ENCODE measurements around the gene NFIA.

The NFIA gene

DNA sequence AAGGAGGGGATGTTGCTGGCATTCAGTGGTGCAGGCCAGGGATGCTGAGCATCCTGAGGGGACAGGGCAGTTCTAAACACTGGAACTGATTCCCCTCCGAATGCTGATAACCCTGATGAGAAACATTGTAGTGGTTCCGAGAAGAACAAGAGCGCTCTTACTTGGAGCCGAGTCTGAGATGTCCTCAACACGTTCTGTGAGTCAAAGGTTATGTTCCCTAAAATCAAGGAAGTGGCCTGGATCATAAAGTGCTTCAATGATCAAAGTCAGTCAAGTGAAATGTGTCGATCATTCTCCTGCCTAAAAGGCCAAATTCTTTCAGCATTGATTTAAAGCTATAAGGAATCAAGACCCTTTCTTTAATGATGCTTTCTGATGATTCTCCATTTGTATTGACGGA, 234.1 kb downstream of the NFIA start:
- no peak for DNase-seq

GRCh38 chr1:61318319-61319125, 236.2 kb downstream of the NFIA start:
- DNase-seq: no peak

- no peak for DNase-seq
Measured at GRCh38 chr1:61320575-61320974, 238.2 kb downstream of the NFIA start.

- no peak for DNase-seq
Measured at GRCh38 chr1:61322008-61322744, 239.8 kb downstream of the NFIA start.

DNA sequence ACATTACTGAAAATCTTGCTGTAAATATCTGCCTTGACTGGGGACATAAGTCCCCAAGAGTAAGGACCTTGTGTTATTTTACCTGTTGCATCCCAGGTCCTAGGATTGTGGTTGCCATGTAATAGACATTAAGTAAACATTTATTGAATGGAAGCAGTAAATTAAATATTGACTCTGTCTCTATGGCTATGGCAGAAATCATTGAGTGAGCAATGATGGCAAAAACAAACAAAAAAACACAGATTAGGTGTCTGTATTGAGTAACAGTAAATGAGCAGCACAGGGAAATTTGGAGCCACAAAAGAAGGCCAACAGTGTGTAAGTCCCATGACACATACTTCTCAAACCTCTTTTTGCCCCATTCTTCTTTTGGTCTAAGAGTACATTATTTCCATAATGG, 240.4 kb downstream of the NFIA start:
- no peak for DNase-seq

DNA sequence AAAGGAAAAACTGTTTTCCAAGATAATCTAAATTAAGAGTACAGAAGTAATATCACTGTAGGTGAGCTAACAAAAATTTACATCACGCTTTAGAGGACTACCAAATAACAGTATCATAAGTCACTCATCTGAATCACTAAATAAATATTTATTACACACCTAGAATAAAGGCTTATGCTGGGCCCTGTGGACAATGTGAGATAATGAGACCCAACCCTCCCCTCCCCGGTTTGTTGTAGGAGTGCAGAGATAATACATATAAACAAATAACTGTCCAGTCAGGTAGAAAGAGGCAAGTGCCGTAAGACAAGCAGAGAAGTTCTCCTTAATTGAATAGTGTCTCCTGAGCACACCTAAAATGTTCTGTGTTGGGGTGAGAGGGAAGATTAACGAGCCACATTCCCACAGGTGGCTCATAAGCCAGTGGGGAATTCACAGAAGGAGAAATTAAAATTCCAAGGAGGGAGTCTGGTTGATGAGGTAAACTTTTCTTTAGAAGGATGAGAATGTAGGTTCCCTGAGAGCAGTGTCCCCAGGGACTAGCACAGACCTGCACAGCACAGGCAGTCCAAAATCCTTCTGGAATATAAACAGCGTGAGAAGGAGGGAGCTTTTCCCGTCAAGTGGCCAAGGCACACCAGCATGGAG, 241.4 kb downstream of the NFIA start:
- DNase-seq: no peak

DNA sequence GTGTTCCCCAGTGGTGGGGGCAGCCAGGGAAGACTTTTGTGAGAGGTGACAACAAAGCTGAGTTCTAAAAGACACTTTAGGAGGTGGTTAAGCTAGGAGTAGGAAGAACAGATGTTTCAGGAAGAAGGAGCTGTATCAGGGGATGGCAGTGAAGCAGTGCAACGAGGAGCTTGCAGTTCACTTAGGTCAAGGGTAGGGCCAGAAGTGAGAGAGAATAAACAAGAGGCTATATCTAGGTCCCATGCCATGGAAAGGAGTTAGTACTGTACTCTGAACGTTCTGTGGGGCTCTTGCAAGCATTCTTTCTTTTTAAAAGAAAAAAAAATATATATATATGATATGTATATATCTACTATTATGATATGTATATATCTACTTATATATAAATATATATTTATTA, 244.4 kb downstream of the NFIA start:
- DNase-seq: no peak

- no peak for DNase-seq
Measured at GRCh38 chr1:61327436-61327835, 245.1 kb downstream of the NFIA start.

GRCh38 chr1:61329556-61329955, 247.2 kb downstream of the NFIA start:
- no peak for DNase-seq

DNA sequence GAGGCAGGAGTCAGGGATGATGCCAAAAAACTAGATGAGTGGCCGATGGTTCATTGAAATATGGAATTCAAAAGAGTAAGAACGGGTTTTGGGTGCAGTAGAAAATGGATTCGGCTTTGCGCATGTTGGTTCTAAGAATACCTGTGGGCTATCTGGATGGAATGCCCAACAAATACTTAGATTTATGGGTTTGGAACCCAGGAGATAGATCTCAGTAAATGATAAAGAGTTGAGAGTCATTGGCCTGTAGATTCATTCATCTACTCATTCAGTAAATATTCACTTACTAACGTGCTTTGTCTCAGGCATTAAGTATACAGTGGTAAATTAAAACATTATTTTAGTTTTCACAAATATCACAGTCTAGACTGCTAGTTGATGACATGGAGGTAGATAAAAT, 247.7 kb downstream of the NFIA start:
- DNase-seq: no peak

DNA sequence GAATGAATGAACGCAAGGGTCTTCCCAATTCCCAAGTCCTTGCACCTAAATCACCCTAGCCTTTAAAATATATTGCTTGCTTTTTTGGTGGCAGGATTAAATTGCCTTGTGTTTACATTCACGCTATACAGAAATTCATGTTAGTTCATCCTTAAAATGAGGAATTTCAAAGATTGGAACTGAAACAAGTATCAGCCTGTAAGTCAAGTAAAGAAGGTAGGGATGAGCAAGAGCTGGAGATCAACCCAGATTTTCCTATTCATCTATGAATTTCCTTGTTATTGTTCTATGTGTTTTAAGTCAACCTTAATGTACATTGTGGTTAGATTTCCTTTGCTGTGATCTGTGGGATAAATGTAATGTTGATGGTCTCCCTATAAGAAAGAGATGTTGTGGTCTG, 248.2 kb downstream of the NFIA start:
- DNase-seq: no peak

DNA sequence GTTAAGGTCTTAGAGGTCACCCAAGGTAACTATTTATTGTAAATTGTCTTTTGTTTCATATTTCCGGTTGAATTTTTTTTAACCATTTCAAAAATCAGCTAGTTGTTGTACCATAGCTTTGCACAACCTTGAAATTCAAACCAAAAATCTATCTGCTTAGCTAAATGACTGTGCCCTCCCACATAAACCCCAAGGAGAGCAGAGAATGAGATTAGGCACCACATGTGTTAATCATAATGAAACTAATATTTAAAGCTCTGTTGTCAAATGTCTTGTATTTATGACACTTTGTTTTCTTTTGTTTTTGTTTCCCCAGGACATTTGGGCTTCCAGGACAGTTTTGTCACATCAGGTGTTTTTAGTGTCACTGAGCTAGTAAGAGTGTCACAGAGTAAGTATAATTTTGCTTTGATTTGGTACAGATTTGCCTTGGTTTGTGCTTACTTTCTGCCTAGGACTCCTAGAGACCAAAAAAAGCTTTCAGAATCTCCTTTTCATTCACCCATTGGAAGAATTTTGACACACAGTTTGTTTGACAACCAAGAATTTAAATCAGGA, 249.9 kb downstream of the NFIA start:
- no peak for DNase-seq

GRCh38 chr1:61332796-61333195, 250.4 kb downstream of the NFIA start:
- DNase-seq: no peak

DNA sequence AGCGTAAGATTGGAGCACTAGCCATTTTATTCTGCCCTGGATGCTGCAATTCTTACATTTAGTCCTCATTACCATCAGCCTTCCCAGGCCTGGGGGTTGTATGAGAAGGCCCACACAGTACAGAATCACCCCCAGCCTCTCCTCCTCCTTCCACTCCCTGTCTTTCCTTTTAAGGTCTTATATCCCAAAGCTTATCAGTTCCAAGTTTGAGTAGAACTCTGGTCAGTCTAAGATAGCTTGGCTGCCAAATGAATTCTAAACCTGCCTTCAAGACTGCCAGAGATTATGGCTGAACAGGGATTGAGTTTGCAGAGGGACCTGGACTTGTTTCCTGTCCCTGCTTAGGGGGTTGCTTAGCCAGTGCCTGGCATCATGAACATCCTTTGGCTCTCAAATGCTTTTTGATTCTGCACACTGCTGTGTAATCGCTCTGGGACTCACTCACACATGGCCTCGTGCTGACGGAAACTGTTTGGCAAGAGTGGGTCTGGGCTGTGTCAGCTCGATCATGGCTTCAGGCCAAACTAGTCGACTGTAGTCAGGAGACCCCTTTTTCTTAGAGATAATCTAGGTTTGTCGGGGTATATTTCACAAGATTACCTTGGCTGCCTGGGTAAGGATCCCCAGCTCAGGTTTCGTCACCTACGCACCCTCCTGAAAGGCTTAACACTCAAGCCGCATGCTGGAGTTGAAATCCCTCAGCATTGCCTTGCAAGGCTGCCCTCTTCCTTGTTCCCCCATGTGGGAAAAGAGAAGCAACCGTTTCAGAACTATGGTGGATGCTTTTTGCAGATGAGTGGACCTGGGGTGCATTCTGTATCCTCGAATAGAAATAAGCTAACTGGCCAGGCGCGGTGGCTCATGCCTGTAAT, 252.6 kb downstream of the NFIA start:
- no peak for DNase-seq

GRCh38 chr1:61337037-61337436, 254.7 kb downstream of the NFIA start:
- no peak for DNase-seq

GRCh38 chr1:61337441-61337951, 255.1 kb downstream of the NFIA start:
- DNase-seq: no peak

- DNase-seq: no peak
Measured at GRCh38 chr1:61337981-61338848, 255.9 kb downstream of the NFIA start.

- no peak for DNase-seq
Measured at GRCh38 chr1:61338899-61339298, 256.5 kb downstream of the NFIA start.

DNA sequence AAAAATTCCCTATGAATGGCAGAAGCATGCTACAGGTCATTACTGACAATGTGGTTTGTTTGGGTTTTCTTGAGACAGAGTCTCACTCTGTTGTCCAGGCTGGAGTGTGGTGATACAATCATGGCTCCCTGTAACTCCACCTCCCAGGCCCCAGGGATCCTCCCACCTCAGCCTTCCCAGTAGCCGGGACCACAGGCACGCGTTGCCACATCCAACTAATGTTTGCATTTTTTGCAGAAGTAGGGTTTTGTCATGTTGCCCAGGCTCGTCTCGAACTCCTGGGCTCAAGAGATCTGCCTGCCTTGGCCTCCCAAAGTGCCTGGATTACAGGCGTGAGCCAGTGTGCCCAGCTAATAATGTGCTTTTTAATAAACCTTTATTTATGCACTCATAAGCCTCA, 259.1 kb downstream of the NFIA start:
- DNase-seq: no peak

GRCh38 chr1:61343734-61344420, 261.5 kb downstream of the NFIA start:
- DNase-seq: no peak

GRCh38 chr1:61344696-61345095, 262.3 kb downstream of the NFIA start:
- no peak for DNase-seq

Data from CD4-positive, alpha-beta T cell treated with Interleukin-15 for 1 hour (primary cell).